Stimulated activated CD4-positive, alpha-beta T cell treated with anti-CD3 and anti-CD28 coated beads, Interleukin-4, amount 100 ng/mL, for 24 hours (primary cell): ENCODE measurements around the gene MYO15B.
"Not testable (repeated sequence)": the region's sequence is repeated elsewhere in the genome, so short reads cannot be mapped to it uniquely, and the experiment has no call there.

Experiments used
- DNase-seq: peaks from one replicate; pipeline ENCODE4 v3.0.0-alpha.2; 2020

The MYO15B gene

DNA sequence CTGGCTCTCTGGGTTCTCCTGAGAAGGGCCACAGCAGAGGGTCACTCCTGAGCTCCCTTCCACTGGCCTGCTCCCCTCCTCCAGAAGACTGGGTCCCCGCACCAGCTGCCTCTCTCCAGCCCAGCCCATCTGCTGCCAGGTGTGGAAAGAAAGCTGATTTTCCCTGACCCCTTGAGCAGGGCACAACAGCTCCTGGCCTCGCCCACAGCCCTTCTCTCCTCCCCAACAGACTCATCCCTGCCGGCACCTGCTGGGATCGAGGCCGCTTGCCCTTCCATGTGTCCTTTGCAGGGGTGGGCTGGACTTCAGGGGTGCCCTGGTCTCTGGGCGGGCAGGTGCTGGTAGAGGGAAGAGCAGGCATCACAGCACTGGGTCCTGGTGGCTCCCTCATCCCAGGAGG lies 40.8 kb downstream of the MYO15B start:
- no peak for DNase-seq

DNA sequence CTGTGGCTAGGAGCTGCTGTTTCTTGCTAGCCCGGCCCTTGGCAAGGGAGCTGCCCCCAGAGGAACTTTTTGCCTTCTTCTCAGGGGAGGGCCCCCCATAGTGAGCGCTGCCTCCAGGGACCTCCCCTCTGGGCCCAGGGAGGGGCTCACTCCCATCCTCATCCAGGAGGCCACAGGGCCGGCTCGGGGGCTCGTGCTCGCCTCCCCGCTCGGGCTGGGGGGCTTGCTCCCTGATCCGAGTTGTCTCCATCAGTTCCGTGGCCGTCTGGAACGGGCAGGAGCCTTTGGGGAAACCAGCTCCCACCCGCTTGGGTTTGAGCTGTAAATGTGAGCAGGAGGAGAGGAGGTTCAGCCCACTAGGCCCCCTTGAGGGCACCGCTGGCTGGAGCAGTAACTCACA lies 41.6 kb downstream of the MYO15B start:
- DNase-seq = no peak

GRCh38 chr17:75630071-75630917 lies 42.7 kb downstream of the MYO15B start:
- DNase-seq = no peak

DNA sequence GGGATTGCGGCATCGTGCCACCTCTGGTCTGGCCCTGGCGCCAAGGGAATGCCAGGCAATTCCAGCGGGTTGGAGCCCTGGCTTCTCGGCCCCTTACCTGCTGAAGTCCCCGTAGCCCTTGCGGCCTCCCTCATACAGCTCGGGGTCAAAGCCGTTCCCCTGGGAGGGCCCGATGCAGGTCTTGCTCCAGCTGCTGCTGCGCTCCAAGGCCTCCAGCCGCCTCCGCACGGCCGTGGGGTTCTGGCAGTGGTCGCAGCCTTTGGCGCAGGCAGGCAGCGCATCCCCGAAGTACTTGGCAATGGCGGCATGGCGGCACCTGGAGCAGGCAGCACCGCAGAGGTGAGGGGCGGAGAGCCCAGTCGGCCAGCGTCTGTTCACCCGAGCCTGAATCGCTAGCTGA lies 43.8 kb downstream of the MYO15B start:
- DNase-seq = no peak

DNA sequence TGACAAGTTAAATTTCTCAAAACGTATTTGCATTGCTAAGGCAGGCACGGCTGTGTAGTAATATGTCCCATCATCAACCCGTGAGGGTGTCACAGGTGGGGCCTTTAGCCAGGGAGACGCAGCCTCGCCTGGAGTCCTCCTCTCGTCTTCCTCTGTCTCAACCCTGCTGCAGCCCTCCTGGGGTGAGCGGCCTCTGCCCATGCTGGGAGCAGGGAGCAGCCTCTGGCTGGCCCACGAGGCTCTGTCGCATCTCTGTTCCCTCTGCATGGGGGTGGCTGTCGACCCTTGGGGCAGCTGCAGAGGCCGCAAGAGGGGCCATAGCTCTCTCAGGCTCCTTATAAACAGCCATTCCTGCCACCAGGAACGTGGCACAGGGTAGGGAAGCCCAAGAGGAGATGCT lies 44.8 kb downstream of the MYO15B start:
- no peak for DNase-seq

DNA sequence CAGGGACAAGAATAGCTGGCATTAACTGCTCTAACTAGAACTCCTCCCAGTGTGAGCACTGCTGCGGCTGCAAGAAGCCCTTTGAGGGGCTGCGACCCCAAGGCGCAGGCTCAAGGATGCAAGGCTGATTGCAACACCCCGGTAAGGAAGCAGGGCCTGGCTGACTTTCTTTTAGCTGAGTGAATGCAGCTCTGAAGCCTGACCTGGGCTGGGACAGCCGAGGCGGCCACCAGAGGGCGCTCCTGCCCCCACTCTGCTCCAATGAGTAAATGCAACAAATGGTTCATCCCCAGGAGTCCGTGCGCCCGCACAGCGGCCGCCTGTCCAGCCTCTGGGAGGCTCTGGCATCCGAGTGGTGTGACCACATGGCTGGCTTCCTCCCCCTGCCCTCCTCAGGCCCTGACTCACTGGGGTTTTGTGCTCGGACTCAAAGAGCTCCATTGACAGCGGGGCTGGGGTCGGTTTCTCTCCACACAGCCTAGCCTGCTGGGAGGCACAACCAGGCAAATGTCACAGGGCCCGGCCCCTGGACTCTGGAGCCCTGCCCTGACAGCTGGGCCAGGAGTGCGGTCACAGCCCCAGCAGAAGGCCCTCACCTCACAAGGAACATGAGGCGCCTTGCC lies 45.4 kb downstream of the MYO15B start, which contains the start of gene SMIM5:
TSS of gene SMIM5 (plus strand) at position 572 of the 623 bp plus-strand sequence. CDS start 6,768 bp downstream, outside the sequence.
- DNase-seq = peak; percentile 84

DNA sequence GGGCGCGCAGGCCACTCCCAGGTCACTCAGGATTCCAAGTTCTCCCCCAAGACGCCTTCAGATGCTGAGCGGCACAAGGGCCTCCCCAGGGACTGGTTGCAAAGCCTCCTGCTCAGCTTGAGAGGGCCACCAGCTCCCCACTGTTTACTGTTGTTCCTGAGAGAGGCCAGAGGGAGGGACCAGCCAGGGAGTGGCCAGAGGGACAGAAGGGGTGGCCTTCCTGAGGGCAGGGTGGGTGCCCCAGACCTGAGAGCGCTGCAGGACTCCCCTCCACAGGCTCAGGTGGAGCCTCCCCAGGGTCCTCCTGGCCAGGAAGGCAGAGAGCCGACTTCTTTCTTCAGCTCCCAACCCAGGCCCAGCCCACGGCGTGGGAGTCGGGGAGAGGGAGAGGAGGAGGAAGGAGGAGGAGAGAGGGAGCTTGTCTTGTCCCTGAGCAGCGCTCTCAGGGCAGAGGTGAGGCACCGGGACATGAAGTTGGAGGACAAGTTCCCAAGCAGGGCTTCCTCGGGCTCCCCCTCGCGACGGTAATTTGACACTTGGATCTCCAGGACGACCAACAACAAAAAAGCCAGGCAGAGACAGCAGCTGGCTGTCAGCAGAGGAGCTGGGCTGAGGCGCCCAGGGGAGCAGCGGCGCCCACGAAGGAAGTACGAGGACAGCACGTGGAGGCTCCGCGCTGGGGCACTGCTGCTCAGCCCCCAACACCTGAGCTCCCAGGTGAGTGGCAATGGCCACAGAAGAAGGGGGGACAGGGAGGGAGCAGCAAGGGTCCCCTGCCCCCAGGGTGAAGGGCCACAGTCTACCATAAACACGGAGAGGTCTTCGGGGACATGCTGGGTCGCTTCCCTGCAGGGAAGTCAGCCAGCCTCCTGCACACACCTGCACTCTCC lies 46.1 kb downstream of the MYO15B start:
- peak; percentile 47 for DNase-seq

DNA sequence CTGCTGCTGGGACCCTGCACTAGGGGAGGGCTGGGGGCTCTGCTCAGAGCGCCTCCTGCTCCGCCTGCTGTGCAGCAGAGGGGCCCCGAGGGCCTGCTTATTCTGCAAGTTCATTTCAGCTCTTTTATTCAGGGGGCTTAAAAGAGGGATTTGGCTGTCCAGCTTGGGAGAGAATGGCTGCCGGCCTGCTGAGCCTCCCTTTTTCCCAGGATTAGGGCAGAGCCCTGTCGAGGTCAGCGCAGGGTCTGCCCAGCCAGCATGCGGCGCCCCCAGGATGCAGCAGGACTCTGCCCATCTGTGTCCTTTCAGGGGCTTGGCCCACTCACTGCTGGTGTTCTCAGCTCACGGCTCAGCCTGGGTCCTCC lies 46.8 kb downstream of the MYO15B start:
- no peak for DNase-seq

DNA sequence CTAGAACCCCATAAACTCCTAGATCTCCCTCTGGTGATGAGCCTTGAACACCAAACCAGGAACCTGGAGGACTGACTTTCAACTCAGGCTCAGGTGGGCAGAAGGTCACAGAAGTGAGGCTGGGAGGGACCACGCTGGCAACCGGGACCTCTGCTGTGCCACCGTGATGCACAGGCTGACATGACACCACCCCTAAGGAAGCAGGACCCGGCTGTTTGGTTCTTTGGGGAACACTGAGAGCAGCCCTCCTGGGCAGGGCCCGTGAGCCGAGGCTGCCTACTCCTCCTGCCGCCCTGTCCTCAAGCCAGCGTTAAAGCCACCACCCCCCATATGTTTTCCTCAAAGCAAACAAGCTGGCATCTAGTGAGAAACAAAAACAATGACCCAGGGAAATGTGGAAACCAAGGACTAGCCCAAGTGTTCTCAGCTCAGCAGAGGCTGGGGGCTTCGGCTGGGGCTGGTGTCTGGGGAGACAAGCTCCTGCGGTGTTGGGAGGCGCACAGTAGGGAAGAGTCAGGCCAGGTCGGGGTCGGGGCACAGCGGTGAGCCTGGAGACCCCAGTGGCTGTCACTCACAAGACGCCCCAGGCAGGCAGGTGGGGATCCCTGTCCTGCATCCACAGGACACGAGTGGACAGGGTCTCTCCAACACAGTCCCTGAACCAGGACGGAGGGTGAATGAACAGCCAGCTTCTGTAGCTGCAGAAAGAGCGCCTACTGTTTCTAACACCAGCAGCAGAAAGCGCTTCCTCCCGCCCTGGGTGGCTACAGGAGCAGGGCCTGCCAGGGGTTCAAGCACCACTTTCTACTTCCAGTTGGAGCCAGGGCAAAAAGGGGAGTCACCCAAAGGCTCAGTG lies 47.4 kb downstream of the MYO15B start:
- no peak for DNase-seq

DNA sequence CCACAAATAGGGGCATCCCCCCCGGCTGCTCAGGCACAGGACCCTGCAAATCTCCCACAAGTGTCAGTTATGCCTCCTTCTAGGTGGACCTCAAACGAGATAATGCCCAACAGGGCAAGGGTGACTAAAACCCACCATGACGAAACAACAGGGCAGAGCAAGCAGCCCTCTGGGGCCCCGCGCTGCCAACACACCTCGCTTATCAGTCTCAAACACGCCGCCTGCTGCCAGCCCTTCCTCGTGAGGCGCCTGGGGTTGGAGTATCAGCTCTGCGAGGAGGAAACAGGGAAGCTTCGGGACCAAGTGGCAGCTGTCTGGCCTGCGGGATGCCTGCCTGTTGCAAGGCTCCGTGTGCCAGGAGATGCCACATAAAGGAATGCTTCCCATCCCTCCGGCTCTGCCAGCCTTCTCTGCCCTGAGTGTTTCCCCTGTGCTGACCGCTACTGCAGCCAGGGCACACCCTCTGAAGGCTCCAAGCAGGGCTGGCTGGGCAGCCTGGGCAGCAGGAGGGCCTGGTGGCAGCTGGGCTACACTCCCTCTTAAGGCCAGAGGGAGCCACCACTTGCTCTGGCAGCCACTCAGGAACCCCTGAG lies 48.1 kb downstream of the MYO15B start:
- no peak for DNase-seq

GRCh38 chr17:75636381-75637142 lies 49.0 kb downstream of the MYO15B start:
- no peak for DNase-seq

DNA sequence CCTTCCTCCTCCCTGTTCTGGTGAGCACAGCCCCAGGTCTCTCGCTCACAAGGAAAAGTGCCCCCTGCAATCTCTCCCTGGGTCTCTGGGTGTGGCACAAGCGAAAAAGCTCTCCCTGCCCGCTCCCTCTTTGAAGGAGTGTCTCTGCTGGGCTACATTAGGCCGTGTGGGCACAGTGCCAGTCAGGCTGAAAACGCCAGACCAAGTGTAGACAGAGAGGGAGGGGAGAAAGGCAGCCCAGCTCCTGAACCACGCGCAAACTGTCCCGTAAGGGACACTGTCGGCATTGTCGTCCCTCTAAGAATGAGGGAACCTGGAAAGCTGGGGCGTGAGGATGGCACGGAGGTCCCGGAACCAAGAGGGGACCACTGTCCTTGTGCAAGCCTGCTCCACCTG lies 49.5 kb downstream of the MYO15B start:
- DNase-seq = no peak

DNA sequence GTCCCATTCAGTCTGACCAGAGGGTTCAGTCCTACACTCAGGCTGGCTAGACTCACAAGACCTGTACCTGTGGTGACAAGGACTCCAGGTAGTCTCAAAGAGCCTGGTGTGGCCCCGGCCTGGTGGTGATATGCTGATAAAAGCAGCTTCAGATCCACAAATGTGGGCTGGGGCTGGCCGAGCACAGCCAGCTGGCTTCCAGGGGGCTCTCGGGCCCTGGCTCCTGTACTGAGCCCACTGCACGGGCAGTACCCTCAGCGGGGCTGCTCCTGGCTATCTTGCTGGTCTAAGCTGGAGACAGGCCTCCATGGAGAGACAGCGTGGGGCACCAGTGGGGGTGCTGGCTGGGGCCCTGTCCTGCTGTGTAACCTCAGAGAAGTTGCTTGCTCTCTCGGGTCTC lies 50.0 kb downstream of the MYO15B start:
- no peak for DNase-seq

- not testable (repeated sequence) for DNase-seq
These were observed 50.4 kb downstream of the MYO15B start for GRCh38 chr17:75638039-75638438.

GRCh38 chr17:75638893-75639292 lies 51.3 kb downstream of the MYO15B start:
- DNase-seq = no peak

- no peak for DNase-seq
These were observed 51.7 kb downstream of the MYO15B start for GRCh38 chr17:75639327-75639726.

GRCh38 chr17:75639771-75640555 lies 52.4 kb downstream of the MYO15B start:
- DNase-seq = no peak

GRCh38 chr17:75640556-75641119 lies 53.0 kb downstream of the MYO15B start:
- DNase-seq = no peak

DNA sequence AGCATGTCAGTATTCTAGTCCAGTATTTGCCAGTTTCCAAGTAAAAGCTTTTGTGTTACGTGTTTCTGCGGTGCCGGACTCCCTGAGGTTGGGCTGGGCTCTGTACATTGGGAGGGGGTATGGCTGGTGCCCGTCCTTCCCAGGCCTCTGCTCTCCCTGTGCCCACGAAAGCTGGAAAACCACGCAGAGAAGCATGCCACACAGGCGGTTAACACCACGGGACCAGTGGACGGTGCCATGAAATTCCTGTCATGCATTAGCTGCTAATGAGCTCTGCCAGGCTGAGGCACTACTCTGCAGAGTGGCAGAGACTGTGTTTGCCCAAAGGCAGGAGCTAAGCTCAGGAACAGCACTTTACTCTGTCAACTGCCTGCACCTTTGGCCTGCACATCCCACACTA lies 53.7 kb downstream of the MYO15B start:
- DNase-seq = no peak

DNA sequence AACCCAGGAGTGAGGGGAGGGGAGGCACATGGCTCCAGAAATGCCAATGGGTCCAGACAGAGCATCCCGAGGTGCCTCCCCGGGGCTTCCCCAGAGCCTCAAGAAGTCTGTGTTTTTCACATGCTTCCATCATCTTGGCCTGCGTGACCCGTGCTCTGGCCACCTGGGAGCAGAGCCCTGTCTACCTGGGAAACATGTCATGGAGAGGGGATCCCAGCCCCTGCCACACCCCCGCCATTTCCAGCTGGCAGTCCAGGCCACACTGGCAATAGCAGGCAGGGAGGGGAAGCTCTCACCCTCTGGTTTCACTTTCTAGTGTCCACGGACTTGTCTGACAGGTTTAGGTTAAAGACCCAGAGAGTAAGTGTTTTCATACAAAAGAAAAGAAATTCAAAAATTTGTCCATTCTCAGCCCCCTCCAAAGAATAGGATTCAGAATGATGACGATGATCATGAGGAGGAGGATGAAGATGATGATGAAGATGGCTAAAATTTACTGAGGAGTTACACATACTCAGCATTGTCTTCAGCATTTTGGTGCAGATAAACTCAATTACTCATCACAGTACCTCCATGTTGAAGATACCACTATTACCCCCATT lies 54.7 kb downstream of the MYO15B start:
- DNase-seq = no peak
